Midbrain (tissue), 1 donor: ENCODE measurements around the gene C12orf76.
"Not testable (repeated sequence)": the region's sequence is repeated elsewhere in the genome, so short reads cannot be mapped to it uniquely, and the experiment has no call there.

Source experiments
- DNase-seq: peaks from one replicate; lab custom pipeline; 2025; lab: John Stamatoyannopoulos, UW

Gene C12orf76

GRCh38 chr12:110023059-110023980 lies 25.0 kb downstream of the C12orf76 start:
- no peak for DNase-seq

GRCh38 chr12:110020956-110021355 lies 27.4 kb downstream of the C12orf76 start:
- no peak for DNase-seq

DNA sequence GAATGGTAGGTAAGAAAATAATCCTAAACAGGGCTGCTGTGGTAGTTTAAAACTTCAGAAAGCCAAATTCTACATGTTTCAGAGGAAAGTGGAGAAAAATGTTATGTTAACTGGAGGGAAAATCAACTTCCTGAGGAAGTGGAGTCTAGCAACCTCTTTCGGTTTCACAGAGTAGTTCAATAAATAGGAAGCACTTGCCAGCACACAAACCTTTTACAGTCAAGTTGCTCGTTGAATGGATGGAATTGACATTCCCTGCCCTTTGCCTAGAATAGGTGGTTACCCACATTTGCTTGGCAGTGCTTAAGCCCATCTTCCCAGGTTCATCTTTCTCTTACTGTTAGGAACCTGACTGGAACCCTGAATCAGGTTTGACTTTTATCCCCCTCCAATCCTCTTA lies 33.2 kb downstream of the C12orf76 start:
- no peak for DNase-seq

GRCh38 chr12:110012659-110013058 lies 35.7 kb downstream of the C12orf76 start:
- DNase-seq = no peak

DNA sequence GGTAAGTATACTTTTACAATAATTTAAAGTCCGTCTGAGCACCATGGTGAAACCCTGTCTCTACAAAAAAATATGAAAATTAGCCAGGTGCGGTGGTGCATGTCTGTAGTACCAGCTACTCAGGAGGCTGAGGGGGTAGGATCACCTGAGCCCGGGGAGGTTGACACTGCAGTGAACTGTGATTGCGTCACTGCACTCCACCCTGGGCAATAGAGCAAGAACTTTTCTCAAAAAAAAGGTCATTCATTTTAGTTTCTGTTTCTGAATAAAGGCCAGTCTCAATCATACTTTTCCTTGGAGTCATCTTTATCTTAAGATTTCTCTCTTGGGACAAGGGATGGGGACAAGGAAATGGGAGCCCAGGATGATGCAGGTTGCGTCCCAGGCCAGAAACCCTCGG lies 36.2 kb downstream of the C12orf76 start:
- DNase-seq = no peak

- DNase-seq = no peak
These were observed 37.2 kb downstream of the C12orf76 start for GRCh38 chr12:110010853-110011723.

DNA sequence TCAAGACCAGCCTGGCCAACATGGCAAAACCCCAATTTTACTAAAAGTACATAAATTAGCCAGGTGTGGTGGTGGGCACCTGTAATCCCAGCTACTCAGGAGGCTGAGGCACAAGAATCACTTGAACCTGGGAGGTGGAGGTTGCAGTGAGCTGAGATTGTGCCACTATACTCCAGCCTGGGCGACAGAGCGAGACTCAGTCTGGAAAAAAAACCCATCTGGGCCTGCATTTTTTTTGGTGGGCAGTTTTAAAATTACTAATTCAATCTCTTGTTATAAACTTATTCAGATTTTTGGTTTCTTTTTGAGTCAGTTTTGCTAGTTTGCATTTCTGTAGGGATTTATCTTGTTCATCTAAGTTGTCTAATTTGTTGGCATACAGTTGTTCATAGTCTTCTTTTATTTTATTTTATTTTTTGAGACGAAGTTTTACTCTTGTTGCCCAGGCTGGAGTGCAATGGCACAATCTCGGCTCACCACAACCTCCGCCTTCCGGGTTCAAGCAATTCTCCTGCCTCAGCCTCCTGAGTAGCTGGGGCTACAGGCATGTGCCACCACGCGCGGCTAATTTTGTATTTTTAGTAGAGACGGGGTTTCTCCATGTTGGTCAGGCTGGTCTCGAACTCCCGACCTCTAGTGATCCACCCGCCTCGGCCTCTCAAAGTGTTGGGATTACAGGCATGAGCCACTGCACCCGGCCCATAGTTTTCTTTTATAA lies 39.5 kb downstream of the C12orf76 start:
- not testable (repeated sequence) for DNase-seq

- DNase-seq = no peak
These were observed 40.4 kb downstream of the C12orf76 start for GRCh38 chr12:110007881-110008280.

GRCh38 chr12:110006115-110006514 lies 42.2 kb downstream of the C12orf76 start:
- DNase-seq = no peak

DNA sequence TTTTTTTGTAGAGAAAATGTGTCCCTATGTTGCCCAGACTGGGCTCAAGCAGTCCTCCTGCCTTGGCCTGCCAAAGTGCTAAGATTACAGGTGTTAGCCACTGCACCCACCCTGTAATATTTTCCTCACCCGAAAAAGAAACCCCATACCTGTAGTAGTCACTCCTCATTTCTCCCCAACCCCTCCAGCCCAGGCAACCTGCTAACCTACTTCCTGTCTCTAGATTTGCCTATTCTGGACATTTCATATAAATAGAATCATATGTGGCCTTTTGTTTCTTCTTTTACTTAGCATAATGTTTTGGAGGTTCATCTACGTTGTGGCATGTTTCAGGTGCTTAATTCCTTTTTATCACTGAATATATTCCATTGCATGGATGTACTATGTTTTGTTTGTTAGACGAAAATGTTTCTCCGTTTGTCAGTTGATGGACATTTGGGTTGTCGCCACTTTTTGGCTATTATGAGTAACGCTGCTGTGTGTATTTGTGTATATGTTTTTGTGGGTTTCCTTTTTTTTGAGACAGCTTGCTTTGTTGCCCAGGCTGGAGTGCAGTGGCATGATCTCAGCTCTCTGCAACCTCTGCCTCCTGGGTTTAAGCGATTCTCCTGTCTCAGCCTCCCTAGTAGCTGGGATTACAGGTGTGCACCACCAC lies 42.9 kb downstream of the C12orf76 start:
- DNase-seq = no peak

DNA sequence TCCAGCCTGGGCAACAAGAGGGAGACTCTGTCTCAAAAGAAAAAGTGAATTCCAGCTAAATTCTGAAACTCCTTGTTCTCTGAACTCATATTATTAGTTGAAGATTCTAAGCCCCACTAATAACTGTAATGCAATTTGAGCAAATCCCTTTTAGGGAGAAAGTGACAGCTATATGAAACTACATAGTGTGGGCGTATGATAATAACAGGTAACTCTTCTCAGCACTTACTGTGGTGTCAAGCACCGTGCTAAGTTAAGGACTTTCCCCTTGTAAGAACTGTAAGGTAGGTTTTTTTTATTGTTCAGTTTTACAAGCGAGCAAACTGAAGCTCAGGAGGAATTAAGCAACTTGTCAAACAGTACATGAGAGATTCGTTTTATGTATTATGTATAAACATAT lies 43.7 kb downstream of the C12orf76 start:
- DNase-seq = no peak

DNA sequence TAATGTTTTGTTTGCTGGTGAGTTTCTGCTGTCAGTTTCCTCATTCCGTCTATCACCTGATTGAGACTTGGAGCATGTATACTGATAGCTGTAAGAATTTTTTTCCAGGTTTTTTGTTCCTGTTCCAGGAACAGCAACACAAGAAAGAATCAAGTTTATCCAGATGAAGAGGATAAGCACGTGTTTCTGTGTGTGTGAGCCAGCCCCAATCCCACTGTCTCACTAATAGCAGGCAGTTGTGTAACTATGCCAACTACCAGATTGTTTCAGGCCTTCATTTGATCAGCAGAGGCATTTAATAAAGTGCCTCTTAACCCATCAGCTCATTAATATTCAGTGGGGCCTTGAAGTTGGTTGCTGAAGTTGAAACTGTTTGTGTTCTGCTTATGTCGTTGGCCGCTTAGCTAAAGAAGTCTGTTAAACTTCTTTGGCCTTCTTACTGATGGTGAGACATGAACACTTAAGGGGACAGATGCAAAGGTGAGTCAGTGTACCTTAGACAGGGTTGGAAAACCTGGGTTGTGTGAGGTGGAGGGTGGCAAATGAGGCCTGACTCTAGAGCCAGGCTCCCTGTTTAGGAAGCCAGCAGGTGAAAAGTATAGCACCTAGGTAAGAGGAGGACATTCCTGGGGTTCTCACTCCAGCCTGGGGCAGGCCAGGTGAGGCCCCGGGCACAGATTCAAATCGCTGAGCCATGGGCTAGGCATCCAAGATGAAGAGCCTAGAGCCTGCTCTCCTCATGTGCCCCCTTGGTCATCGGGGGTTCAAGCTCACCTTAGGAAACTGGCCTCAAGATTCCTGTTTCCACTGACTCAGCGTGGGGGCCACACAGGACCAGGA lies 45.4 kb downstream of the C12orf76 start:
- DNase-seq = no peak

- DNase-seq = no peak
These were observed 46.7 kb downstream of the C12orf76 start for GRCh38 chr12:110001596-110001995.

- no peak for DNase-seq
These were observed 48.3 kb downstream of the C12orf76 start for GRCh38 chr12:109999983-110000505.

DNA sequence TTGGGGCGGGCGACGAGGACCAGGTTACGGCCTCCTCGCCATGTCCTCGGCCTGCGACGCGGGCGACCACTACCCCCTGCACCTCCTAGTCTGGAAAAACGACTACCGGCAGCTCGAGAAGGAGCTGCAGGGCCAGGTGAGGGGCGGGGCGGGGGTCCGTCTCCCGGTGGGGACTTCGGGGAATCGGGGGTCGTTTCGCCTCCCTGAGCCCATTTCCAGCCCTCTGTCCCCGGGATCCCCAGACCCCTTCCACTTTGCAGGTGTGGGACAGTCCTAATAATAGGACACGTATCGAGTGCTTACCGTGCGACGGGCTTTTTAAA lies 48.7 kb downstream of the C12orf76 start:
- DNase-seq = no peak

DNA sequence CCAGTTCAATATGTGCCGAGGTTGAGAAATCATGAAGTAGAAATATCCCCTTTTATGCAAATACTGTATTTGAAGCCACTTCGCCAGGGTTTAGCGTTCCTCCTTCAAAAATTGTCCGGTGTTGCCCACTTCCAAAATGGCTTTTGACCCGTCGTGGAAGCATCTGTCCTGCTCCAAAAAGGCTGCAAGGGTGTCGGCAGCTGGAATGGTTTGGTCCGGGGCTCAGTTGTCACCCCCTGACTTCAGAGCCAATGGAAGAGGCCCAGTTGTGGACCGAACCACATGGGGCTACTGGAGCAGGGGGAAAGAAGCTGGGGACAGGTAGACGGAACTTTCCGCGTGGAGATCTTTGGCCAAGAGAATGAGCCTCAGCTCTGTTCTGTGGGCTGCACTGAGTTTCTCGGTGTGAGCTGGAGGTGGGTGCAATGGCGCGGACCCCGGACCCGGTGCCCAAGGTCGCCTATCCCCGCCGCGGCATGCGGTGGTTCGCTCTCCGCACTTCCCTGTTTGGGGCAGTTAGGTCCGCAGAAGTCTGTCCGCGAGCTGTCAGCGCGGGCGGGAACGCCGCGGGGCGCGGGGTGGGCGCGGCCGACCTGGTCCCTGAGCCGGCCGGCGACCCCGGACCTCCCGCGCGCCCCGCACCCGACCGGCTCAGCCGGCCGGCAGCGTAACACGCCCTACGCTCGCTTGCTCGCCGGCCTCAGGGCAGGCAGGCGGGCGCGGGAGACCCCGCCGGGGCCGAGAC lies 49.2 kb downstream of the C12orf76 start, which contains the start of gene ANKRD13A:
TSS of gene ANKRD13A (plus strand) at position 527 of the 745 bp plus-strand sequence. CDS start 259 bp downstream, outside the sequence.
- peak; percentile 95 for DNase-seq

GRCh38 chr12:109998241-109998903 lies 50.0 kb downstream of the C12orf76 start:
- no peak for DNase-seq

DNA sequence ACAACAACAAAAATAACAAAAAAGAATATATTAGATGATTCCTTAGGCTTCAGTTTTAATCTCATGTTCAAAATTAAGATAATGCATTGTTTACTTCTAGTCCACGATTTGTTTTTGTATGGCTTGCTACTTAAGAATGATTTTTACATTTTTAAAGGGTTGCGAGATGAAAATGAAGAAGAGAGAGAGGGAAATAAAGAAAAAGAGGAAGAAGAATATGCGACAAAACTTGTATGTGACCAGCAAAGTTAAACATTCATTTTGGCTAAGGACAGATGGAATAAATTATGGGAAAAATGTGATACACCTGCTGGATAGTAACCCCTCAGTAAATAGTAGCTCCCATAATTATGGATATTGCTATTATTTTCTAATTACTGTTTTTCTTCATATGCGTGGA lies 50.9 kb downstream of the C12orf76 start:
- no peak for DNase-seq

- DNase-seq = no peak
These were observed 51.9 kb downstream of the C12orf76 start for GRCh38 chr12:109996483-109996853.
